ENCODE data around the gene SORCS2. TPM values are rescaled to one million over a fixed set of nuclear protein-coding genes. Genes with fewer than 3 reads are reported as not detected.

Gene SORCS2
- total RNA-seq, 2 donors from 2014 or later = 0.05 to 0.07 TPM

DNA sequence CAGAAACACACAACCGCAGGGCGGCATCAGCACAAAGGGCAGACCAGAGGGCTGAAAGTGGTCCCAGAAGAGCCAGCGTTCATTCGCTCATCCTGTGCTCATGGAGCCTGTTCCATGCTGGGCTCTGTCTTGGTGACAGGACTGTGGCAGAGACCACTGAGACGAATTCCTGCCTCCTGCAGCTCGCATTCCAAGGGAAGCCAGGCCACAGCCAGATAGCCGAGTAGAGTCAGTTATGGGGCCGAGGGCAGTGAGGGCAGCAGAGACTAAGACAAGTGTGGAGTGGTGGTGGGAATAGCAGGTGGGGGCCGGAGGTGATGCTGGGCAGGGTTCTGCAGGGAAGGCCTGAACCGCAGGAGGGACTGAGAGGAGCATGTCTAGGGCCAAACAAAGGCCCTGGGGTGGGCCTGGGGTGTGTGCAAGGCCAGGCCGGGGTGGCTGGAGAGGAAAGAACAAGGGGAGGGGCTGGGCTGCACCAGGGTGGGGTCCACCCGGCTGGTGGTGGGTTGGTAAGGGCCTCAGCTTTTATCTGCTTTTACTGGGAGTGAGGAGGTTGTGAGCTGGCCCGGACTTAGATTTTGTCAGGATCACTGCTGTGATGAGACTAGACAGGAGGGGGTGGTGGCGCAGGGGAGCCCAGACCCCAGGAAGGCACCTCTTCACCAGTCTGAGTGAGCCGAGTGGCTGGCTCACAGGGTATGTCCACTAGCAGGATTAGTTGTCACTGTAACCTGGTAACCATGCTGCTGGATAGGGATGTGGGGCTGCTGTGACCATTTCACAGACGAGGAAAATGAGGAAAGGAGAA is 236.1 kb downstream of the SORCS2 start:
- Mint-ChIP-seq H3K4me3 (no peak overlapping the region), H3K27ac (no peak overlapping the region), H3K9me3 (no peaks in the 10 kb centered on the region), H3K36me3 (ENCODE audit: insufficient read depth in 2 of 2) (no peaks in the 10 kb centered on the region), H3K27me3 (ENCODE audit: low read depth) (no peaks in the 10 kb centered on the region), H3K4me1 (ENCODE audit: low read depth) (no peaks in the 10 kb centered on the region)
- ATAC-seq (replicated peaks in 1 of 2) = no peak
- DNase-seq = no peak

DNA sequence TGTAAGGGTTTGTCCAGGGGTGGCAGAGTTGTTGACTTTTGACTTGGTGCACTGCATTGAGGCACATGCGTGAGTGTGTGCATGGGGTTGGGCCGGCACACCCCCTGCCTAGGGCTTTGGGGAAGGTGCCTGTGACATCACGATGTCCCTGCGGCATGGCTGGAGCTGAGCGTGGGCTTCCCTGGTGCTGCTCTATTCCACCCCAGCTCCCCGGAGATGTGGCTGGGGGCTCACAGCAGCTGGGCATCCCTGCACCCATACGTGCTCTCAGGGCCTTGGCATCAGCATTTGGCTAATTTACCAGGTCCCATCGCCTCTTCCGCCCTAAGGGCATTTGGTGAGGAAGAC is 236.7 kb downstream of the SORCS2 start:
- Mint-ChIP-seq H3K4me1 (ENCODE audit: low read depth) (no peaks in the 10 kb centered on the region), H3K9me3 (no peaks in the 10 kb centered on the region), H3K27me3 (ENCODE audit: low read depth) (no peaks in the 10 kb centered on the region), H3K27ac (no peak overlapping the region), H3K36me3 (ENCODE audit: insufficient read depth in 2 of 2) (no peaks in the 10 kb centered on the region), H3K4me3 (no peak overlapping the region)
- DNase-seq (no peak), ATAC-seq (replicated peaks in 1 of 2) (no peak)

DNA sequence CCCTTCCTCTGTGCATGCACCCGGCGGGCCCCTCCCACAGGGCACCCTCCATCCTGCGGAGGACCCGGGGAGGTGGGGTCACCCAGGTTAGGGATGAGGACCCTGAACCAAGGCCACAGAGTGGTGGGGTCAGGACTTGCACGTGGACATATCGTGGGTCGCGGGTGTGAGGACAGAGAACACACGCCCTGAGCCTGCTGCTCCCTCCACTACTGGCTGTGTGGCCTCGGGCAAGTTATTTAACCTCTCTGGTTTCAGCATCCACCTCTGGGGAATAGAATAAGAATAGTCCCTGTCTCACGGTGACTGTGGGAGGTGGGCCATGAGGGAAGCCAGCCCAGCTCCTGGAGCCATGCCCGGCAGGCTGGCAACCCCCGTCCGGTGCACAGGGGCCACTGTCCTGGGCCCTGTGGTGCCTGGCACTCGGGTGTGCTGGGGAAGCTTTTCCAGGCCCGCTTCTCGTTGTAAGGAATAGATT is 237.3 kb downstream of the SORCS2 start:
- Mint-ChIP-seq H3K4me3 (no peak overlapping the region), H3K27ac (no peak overlapping the region), H3K9me3 (no peaks in the 10 kb centered on the region), H3K27me3 (ENCODE audit: low read depth) (no peaks in the 10 kb centered on the region), H3K36me3 (ENCODE audit: insufficient read depth in 2 of 2) (no peaks in the 10 kb centered on the region), H3K4me1 (ENCODE audit: low read depth) (no peaks in the 10 kb centered on the region)
- DNase-seq (no peak), ATAC-seq (replicated peaks in 1 of 2) (no peak)

DNA sequence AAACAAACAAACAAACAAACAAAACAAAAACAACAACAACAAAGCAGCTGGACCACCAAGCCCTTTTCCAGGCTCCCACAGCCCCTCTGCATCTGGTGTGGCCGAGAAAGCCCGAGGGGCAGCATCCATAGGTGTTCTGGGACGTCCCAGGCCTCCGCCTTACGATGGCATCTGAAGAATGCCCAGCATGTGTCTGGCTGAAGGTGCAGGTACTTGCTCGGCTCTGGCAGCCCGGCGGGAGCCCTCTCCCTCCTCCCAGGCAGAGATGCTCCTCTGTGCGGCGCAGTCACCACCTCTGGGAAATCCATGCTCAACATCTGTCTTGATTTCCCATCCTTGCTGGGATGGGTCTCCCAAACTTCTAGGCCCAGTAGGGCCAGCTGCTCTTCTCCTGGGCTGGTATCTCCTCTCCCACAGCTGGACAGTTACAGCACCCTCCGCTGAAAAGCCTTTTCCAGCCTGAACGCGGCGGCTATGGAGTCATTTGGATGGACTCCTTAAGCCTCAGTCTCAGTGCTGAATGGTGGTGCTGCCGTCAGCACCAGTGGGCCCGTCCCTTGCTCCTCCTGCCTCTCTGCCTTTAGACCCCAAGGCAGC is 238.1 kb downstream of the SORCS2 start:
- no peak overlapping the region for H3K4me3 Mint-ChIP-seq
- no peak overlapping the region for H3K27ac Mint-ChIP-seq
- ATAC-seq (replicated peaks in 1 of 2) (no peak), DNase-seq (no peak)
- H3K9me3 Mint-ChIP-seq = no peaks in the 10 kb centered on the region
- no peaks in the 10 kb centered on the region for H3K36me3 Mint-ChIP-seq (ENCODE audit: insufficient read depth in 2 of 2)
- H3K27me3 Mint-ChIP-seq (ENCODE audit: low read depth) = no peaks in the 10 kb centered on the region
- H3K4me1 Mint-ChIP-seq (ENCODE audit: low read depth) = no peaks in the 10 kb centered on the region

DNA sequence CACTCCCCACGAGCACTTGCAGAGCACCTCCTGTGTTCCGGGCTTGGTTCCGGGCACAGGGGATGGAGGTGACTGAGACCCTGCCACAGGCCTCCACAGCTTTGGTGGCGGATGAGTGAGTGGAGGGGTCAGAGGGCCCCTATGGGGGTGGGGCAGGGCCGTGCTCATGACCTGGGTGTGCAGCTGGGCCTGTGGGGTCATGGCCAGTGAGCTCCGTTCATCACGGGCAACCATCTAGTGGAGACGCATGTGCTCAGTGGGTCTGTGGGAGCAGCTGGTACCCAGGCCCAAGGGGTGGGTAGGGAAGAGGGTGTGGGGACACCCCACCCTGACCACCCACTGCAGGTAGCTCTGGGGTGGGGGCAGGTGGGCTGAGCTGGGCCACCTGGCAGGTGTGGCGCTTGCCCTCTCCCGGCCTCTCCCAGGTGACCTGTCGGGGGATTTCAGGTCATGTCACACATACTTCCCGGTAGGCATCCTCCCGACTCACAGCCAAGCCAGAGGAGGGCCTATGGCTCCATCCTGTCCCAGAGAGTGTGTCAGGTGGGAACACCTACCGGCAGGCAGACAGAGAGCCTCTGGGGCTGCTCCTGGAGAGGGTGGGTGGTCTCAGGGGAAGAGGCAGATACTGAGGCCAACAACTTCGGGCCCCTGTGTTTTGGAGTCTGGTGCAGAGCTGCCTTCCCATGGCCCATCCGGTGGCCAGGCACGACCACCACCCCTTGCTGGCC is 238.8 kb downstream of the SORCS2 start:
- Mint-ChIP-seq H3K27me3 (ENCODE audit: low read depth) (no peaks in the 10 kb centered on the region), H3K27ac (no peak overlapping the region), H3K4me3 (no peak overlapping the region), H3K36me3 (ENCODE audit: insufficient read depth in 2 of 2) (no peaks in the 10 kb centered on the region), H3K9me3 (no peaks in the 10 kb centered on the region), H3K4me1 (ENCODE audit: low read depth) (no peaks in the 10 kb centered on the region)
- DNase-seq = no peak
- ATAC-seq (replicated peaks in 1 of 2) = no peak

DNA sequence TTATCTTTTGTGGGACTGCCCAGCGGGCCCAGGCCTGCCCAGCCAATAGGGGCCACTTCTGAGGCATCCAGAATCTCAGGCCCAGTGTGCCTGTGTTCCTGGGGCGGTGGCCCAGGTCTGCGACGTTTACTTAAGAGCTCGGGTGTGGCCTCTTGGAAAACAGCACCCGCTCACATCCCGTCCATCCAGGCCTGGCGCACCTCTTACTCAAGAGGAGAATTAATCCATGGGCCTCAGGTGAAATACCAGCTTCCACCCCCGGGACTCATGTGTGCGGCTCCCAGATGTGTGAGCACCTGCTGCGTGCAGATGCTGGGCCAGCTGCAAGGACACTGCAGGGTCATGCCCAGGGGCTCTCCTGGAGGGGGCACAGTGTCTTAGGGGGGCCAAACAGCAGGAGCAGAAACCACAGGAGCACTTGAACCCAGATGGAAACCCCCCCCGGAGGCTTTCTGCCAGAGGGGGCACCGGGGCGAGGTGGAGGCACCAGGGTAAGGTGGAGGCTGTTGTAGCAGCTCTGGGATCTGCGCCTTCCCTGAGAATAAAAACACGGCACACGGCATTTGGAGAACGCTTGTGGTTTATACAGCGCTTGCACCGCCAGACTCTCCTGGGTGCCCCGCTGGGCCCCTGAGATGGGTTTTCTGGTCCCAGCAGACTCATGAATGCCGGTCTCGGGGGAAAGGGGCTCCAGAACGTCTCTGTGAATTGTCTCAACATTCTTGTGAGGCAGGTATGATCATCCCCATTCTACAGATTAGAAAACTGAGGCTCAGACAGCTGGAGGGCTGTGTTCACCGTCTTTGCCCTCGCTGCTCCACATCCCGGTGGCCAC is 239.6 kb downstream of the SORCS2 start:
- no peak for ATAC-seq (replicated peaks in 1 of 2)
- DNase-seq = no peak
- Mint-ChIP-seq H3K27ac (no peak overlapping the region), H3K9me3 (no peaks in the 10 kb centered on the region), H3K36me3 (ENCODE audit: insufficient read depth in 2 of 2) (no peaks in the 10 kb centered on the region), H3K27me3 (ENCODE audit: low read depth) (no peaks in the 10 kb centered on the region), H3K4me3 (no peak overlapping the region), H3K4me1 (ENCODE audit: low read depth) (no peaks in the 10 kb centered on the region)

DNA sequence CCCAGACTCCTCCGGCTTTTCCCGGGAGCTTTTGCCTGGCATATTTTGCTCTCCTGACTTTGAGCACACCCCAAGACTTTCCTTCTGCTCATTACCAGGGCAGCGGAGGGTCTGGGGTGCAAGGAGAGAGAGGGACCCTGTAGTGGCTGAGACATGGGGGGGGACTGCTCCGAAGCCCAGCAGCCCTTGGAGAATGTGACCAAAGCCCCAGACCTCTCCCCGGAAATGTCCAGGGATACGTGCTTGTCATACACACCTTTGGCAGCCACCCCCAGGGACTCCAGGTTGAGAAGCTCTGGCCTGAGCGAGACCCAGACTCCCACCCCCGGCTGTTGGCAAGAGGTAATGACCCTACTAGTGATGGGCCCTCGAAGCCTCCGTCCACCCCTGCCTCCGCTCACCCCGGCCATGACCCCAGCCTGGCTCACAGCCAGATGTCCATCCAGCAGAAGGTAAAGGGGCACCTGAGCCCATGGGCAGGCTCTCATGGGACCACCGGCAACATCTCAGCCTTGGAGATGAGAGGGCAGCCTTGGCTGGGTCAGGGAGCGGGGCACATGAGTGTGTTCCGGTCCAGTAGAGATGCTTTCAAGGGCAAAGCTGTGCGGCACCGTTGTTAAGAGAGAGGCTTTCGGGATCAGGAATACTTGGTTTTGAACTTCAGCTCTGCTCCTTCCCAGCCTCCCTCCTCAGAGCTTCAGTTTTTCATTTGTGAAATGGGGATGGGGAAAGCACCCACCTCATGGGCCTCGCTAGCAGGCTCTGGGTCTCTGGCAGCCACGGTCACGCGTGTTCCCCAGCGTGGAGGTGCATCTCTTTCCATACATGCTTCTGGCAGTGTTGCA is 240.4 kb downstream of the SORCS2 start:
- Mint-ChIP-seq H3K36me3 (ENCODE audit: insufficient read depth in 2 of 2) (no peaks in the 10 kb centered on the region), H3K27ac (no peak overlapping the region), H3K4me1 (ENCODE audit: low read depth) (no peaks in the 10 kb centered on the region), H3K4me3 (no peak overlapping the region), H3K9me3 (no peaks in the 10 kb centered on the region), H3K27me3 (ENCODE audit: low read depth) (no peaks in the 10 kb centered on the region)
- DNase-seq (no peak), ATAC-seq (replicated peaks in 1 of 2) (no peak)

DNA sequence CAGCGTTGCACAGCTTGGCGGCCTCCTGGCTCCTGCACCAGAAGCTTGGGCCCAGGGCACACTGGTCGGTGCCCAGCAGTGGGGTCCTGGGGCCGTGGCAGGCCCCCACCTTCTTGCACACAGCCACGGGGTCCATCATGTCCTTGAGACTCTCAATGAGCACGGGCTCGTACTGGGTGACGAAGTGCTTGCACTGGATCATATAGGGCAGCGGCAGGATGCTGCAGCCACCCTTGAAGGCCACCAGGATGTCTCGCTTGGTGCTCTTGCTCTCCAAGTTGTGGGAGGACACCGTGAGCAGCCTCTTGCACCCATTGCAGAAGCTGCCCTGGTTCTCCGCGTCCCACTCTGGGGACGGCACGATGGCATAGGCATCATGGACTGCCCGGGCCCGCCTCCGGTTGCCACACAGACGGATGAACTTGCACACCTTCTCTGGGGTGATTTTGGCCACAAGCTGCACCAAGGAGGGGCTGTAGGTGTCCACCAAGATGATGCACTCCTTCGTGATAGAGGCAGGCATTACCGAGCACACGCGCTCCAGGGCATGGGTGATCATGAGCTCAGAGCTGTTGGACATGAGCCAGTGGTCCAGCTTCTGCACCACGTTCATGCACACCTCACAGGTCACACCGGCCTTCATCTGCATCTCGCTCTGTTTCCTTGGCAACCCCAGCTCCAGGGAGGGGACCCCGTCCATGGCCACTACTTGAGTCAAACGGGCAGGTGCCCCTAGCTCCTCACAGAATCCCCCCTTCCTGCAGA is 241.2 kb downstream of the SORCS2 start:
- no peaks in the 10 kb centered on the region for H3K4me1 Mint-ChIP-seq (ENCODE audit: low read depth)
- ATAC-seq (replicated peaks in 1 of 2) (no peak), DNase-seq (no peak)
- no peak overlapping the region for H3K27ac Mint-ChIP-seq
- no peaks in the 10 kb centered on the region for H3K36me3 Mint-ChIP-seq (ENCODE audit: insufficient read depth in 2 of 2)
- no peak overlapping the region for H3K4me3 Mint-ChIP-seq
- H3K27me3 Mint-ChIP-seq (ENCODE audit: low read depth) = no peaks in the 10 kb centered on the region
- H3K9me3 Mint-ChIP-seq = no peaks in the 10 kb centered on the region

DNA sequence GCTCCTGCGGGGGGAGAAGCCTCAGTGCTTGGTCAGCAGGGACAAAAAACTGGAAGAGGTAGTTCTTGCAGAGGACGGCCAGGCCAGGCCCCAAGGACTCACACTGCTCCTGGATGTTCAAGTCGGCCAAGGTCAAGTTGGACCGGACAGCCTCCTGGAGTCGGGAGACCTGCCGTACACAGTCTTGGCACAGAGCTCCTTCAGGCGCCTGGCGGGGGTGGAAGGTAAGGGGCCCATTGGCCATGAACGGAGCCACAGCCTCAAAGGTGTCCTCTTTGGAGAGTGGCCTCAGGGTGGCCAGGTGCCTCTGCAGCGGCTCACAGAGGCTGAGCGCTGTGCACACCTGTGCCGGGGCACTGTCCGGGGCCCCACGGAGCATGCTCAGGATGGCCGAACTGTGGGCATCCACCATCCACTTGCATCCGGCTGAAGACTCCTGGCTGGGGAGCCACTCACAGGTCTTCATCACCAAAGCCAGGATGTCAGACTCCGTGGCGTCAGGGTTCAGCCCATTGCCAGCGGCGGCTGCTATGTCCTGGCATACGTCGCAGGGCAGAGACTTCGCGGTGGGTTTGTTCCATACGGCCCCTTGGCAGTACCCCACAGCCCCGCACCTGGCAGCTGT is 241.9 kb downstream of the SORCS2 start:
- Mint-ChIP-seq H3K4me1 (ENCODE audit: low read depth) (no peaks in the 10 kb centered on the region), H3K27ac (no peak overlapping the region), H3K9me3 (no peaks in the 10 kb centered on the region), H3K27me3 (ENCODE audit: low read depth) (no peaks in the 10 kb centered on the region), H3K36me3 (ENCODE audit: insufficient read depth in 2 of 2) (no peaks in the 10 kb centered on the region), H3K4me3 (no peak overlapping the region)
- DNase-seq (no peak), ATAC-seq (replicated peaks in 1 of 2) (no peak)

DNA sequence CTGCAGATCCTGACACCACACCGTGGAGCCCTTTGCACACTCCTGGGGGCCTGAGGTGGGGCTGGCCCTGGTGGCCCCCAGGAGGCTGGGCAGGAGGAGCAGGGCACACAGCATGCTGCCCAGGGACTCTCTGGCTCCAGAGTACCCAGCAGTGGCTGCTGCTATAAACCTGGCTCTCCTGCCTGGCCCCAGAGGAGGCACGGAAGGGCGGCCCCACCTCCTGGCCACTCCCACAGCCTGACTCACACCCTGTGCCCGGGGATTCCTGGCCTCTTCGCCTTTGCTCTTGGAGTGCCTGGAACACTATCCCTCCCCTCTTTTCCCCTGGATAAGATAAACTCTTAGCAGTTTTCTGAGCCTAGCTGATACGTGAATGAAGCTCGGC is 242.4 kb downstream of the SORCS2 start, which contains the start of gene PSAPL1:
TSS of gene PSAPL1 (minus strand) at position 165 of the 385 bp plus-strand sequence. CDS start at position 114, 51 bp downstream.
- no peak within 1 kb of the TSS for H3K27ac Mint-ChIP-seq
- H3K36me3 Mint-ChIP-seq (ENCODE audit: insufficient read depth in 2 of 2) = no peaks in the 10 kb centered on the region
- no peak for DNase-seq

DNA sequence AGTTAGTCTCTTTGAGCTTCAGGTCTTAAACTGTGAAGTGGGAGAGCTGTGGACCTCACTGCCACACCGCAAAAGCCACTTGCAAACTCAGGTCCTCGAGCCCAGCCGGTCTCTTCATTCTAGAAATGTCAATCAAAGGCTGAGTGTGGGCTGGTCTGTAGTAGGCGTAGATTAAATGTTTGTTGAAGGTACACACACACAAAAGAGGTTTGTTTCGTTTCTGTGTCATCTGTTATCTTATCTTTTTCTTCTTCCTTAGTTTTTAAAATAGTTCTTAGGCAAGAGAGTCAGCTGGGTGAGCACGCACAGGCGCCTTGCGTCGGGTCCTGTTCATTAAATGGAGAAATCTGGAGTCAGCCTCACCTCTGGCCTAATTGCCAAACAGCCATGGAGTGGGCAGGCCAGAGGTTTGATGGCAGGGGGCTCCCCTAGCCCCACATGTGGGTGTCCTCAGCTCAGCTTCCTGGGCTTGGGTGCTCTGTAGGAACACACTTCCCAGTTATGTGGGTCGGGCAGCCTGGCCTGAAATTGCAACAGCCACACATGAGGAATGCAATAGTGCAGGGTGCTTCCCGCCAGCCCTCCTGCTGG is 243.2 kb downstream of the SORCS2 start:
- Mint-ChIP-seq H3K27me3 (ENCODE audit: low read depth) (no peaks in the 10 kb centered on the region), H3K27ac (no peak overlapping the region), H3K36me3 (ENCODE audit: insufficient read depth in 2 of 2) (no peaks in the 10 kb centered on the region), H3K9me3 (no peaks in the 10 kb centered on the region), H3K4me3 (no peak overlapping the region), H3K4me1 (ENCODE audit: low read depth) (no peaks in the 10 kb centered on the region)
- no peak for ATAC-seq (replicated peaks in 1 of 2)
- DNase-seq = no peak

More for the DNA sequence above, 242.4 kb downstream of the SORCS2 start, which contains the start of gene PSAPL1:
- Mint-ChIP-seq H3K4me3 (no peak within 1 kb of the TSS), H3K27me3 (ENCODE audit: low read depth) (no peaks in the 10 kb centered on the region), H3K9me3 (no peaks in the 10 kb centered on the region), H3K4me1 (ENCODE audit: low read depth) (no peaks in the 10 kb centered on the region)
- ATAC-seq (replicated peaks in 1 of 2) = no peak

Data from activated T-cell treated with anti-CD3 and anti-CD28 coated beads, Interleukin-2, amount 50 U/mL, for 72 hours (primary cell).